ENCODE data around the gene EXOG. TPM values are rescaled to one million over a fixed set of nuclear protein-coding genes. Genes with fewer than 3 reads are reported as not detected.

Gene EXOG, protein sequence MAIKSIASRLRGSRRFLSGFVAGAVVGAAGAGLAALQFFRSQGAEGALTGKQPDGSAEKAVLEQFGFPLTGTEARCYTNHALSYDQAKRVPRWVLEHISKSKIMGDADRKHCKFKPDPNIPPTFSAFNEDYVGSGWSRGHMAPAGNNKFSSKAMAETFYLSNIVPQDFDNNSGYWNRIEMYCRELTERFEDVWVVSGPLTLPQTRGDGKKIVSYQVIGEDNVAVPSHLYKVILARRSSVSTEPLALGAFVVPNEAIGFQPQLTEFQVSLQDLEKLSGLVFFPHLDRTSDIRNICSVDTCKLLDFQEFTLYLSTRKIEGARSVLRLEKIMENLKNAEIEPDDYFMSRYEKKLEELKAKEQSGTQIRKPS
- total RNA-seq = 8.7 and 15.9 TPM in 2 replicates

DNA sequence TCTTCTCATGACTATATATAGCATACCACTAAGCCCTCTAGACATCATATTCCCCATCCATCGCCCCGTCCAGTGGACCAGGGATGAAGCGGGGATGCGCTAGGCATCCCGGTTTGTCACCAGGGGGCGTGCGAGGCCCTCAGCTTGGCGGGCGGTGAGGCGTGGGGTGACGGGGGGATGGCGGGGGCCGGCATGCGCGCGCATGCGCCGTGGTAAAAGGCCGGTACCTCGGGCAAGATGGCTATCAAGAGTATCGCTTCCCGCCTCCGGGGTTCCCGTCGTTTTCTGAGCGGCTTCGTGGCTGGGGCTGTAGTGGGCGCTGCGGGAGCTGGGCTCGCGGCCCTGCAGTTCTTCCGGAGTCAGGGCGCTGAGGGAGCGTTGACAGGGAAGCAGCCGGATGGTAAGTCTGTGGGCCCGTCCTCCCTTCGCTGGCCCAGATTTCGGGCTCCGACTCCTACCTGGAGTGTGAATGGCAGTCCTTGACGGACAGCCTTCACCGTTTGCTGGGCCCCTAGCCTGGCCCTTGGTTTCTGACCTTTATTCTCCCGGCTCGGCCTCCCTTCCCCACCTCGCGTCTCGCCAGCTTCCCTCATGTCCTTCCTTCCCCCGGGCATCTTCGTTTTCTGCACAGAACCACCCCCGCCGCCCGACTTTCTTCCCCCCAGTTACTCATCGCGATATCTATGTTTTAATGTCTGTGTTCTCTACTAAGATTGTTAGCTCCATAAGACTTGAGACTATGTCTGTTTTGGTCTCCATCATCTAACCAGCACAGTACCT, at the start of gene EXOG:
TSS of gene EXOG (plus strand) at position 210 of the 780 bp plus-strand sequence. CDS start at position 238, 28 bp downstream.

DNA sequence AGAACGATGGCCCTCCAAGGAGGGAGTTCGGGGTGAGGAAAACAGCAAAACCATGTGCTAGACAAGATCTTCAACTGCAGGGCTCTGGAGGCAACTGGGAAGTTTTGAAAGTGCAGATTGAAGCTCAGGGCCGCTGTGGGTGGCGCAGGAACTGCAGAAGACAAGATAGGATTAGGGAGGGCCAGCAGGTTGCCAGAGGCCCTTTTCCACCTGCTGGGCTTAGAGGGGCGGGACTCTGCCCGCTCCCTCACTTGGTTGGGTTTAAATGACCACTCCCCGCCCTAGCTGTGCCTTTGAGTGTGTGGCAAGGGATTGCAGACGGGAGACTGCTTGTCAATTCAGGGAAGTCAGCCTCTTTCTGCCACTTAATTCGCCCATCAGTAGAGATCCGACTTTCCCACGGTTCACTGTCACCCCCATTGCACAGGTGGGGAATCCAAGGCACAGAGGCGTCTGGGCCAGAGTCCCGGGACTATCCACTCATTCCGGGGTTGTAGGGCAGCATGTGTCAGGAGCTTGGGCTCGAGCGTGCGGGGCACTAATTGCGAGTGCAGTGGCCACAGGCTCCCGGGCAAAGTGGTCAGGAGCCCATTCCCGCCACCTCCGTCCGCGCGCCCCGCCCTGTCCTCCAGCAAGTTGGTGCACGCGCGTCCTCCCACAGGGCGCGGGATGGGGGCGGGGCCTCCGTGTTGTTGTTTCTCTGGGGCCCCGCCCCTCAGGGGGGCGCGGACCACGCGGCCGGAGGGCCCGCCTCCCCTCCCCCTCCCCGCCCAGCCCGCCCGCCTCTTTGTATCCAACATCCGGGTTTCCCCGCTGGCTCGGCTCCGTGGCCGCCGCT, 42.8 kb upstream of the EXOG start, which contains the start of gene ACVR2B:
TSS of gene ACVR2B (plus strand) at position 816 of the 838 bp plus-strand sequence. CDS start 433 bp downstream, outside the sequence.

Other genes with a start within 250 kb of the EXOG start
- gene SLC22A13, start 230.5 kb upstream of the EXOG start, total RNA-seq = 0.07 TPM in 1 of 2 replicates, not detected in the other
- not detected in 2 replicates for gene SLC22A14, start 214.0 kb upstream of the EXOG start, total RNA-seq
- gene XYLB, start 149.6 kb upstream of the EXOG start, total RNA-seq = 1.9 and 4.4 TPM in 2 replicates
- gene ACVR2B, start 42.5 kb upstream of the EXOG start, total RNA-seq = 1.1 and 1.4 TPM in 2 replicates
- 5.5 and 8.4 TPM in 2 replicates for gene SCN5A, start 153.3 kb downstream of the EXOG start, total RNA-seq